GM12874 (cell line): ENCODE data around the gene CARNS1.

Experiments
- CTCF ChIP-seq: IDR thresholded peaks from 2 replicates; pipeline ENCODE4 v1.5.1; 2011; ENCODE audit warnings: low read depth, mild to moderate bottlenecking, control low read depth, low read length, moderate library complexity; ENCODE audit not compliant: insufficient read depth

CARNS1 gene

DNA sequence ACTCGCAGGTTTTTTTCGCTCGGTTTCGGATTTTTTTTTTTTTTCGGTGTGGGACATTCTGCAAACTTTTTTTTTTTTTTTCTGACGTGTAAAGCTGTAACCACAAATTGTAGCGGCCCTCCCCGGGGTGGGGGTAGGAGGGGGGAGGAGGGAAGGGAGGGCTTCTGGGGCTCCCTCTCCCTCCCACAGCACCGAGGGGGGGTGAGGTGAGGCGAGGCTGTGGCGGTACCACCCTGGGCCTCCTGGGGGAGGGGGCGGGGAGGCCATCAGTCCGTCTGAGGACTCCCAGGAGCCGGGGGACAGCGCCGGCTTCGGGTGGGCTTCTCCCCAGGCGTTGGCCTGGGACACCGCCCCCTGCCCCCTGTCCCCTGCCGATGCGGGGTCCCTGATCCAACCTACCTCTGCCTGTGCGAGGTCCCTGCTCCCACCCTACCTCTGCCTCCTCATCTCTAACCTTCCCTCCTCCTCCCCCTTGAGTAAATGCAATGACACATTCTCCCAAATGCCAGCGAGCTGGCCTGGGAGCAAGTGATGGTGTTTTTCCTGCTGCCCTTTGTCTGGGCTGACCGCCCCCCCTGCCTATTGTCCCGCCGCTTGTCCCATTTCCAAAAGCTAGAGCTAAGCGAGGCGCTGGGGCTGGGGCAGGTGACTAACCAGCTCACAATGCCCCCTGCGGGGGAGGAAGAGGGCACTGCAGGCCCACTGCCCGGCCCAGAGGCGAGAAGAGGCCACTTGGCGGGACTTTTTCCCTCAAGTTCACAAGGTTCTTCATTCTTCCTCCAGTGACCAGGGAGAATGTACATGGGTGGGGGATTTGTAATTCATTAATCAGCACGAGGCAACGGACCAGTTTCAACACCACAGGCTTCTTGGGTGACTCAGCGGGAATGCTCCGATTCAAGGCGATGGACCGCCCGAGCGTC is 41.6 kb upstream of the CARNS1 start:
- TF ChIP-seq CTCF, result peak; percentile 68

GRCh38 chr11:67374571-67375281 is 40.8 kb upstream of the CARNS1 start:
- no peak for TF ChIP-seq CTCF

GRCh38 chr11:67375320-67376055 is 40.0 kb upstream of the CARNS1 start:
- no peak for TF ChIP-seq CTCF

GRCh38 chr11:67376063-67376820 is 39.2 kb upstream of the CARNS1 start:
- no peak for TF ChIP-seq CTCF

DNA sequence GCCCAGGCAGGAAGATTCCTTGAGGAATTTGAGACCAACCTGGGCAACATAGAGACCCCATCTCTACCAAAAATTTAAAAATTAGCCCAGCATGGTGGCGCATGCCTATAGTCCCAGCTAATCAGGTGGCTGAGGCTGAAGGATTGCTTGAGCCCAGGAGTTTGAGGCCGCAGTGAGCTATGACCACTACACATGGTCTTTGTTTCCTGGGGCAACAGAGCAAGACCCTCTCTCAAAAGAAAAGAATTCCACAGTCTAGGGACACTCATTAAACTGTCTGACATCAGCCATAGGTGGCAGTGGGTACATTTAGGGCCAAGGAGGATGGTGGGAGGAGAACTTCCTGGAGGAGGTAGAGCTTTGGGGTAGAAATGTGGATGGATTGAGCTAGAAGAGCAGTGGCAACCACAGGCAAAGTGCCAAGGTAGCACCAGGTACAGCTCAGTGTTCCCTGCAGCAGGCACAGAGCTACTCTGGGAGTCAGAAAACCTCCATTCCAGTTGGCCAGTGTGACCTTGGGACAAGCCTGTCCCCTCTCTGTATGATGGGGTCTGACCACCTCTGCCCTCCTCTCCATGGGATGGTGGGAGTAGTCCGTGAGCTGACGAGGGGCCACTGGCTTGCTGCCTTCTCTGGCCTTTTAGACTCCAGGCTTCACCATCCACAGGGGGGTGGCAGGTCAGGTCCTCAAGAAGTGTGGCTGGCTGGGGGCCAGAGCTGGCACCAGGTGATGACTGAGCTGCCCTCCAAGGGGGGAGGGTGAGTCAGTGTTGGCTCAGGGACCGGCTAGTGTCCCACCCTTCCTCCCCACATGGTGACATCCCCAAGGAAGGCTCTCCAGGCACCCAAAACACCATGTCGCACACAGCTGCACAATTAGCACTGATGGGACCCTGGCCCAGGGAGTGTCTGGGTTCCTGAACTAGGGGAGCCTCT is 38.3 kb upstream of the CARNS1 start:
- TF ChIP-seq CTCF, result no peak

- TF ChIP-seq CTCF, result no peak
Observed at GRCh38 chr11:67378544-67378943, 36.9 kb upstream of the CARNS1 start.
